Naive thymus-derived CD4-positive, alpha-beta T cell (primary cell): ENCODE measurements around the gene CACHD1. TPM values are rescaled to one million over a fixed set of nuclear protein-coding genes. Genes with fewer than 3 reads are reported as not detected.

ENCODE experiments used
- ATAC-seq: fragments of 150-1000 bp; cut with Tn5 transposase; 2 replicates; pipeline ENCODE4 v1.10.0; 2021; ENCODE audit warnings: mild to moderate bottlenecking, moderate library complexity
- CTCF ChIA-PET: fragments of 350-600 bp; sonication (Branson Sonifier 250); formaldehyde crosslinking; loops from one replicate; lab custom pipeline; 2021; ENCODE audit warnings: antibody characterized with exemption; lab: Charles Lee
- POLR2A ChIA-PET: fragments of 350-600 bp; sonication (Branson Sonifier 250); formaldehyde crosslinking; loops from one replicate; lab custom pipeline; 2021; ENCODE audit warnings: antibody characterized with exemption, inconsistent platforms; lab: Charles Lee
- DNase-seq, 9 donors: peaks; one replicate each; pipeline versions ENCODE4 v3.0.0 to v3.0.0-alpha.2; 2020 to 2022; ENCODE audit warnings: mixed read lengths in 1 of 9
- H3K27ac ChIP-seq: one replicate; pipeline ENCODE4 v1.7.0; 2013; ENCODE audit warnings: mild to moderate bottlenecking, low read depth, low read length, moderate library complexity
- H3K27me3 ChIP-seq, 2 donors: one replicate each; pipeline ENCODE4 v1.7.0; 2013; ENCODE audit warnings: low read length in 2 of 2, mild to moderate bottlenecking in 2 of 2, moderate library complexity in 2 of 2; ENCODE audit not compliant: control insufficient read depth in 2 of 2, insufficient read depth in 2 of 2
- H3K36me3 ChIP-seq, 3 experiments: 1 replicate in 2 of 3; 2 replicates in 1 of 3; pipeline ENCODE4 v1.7.0; 2013; ENCODE audit warnings: low read length in 3 of 3, mild to moderate bottlenecking in 3 of 3, moderate library complexity in 1 of 3; ENCODE audit not compliant: insufficient read depth in 3 of 3, control insufficient read depth in 2 of 3
- H3K4me1 ChIP-seq, 2 donors: one replicate each; pipeline ENCODE4 v1.7.0; 2013; ENCODE audit warnings: low read length in 2 of 2, mild to moderate bottlenecking in 2 of 2, moderate library complexity in 1 of 2; ENCODE audit not compliant: control insufficient read depth in 2 of 2, insufficient read depth in 2 of 2
- H3K4me3 ChIP-seq: 2 replicates; pipeline ENCODE4 v1.7.0; 2013; ENCODE audit warnings: mild to moderate bottlenecking, low read length
- H3K9me3 ChIP-seq, 3 experiments: 1 replicate in 2 of 3; 2 replicates in 1 of 3; pipeline ENCODE4 v1.7.0; 2013; ENCODE audit warnings: low read length in 3 of 3; ENCODE audit not compliant: control insufficient read depth in 2 of 3
- H3K27ac Mint-ChIP-seq, 9 donors: one replicate each; pipeline ENCODE4 v1.8.0; 2020 to 2022; ENCODE audit warnings: mixed read lengths in 9 of 9, mild to moderate bottlenecking in 8 of 9, moderate library complexity in 5 of 9, inconsistent platforms in 2 of 9
- H3K27me3 Mint-ChIP-seq, 5 donors: one replicate each; pipeline ENCODE4 v1.8.0; 2021 to 2022; ENCODE audit warnings: mixed read lengths in 5 of 5, mild to moderate bottlenecking in 1 of 5
- H3K36me3 Mint-ChIP-seq, 5 donors: one replicate each; pipeline ENCODE4 v1.8.0; 2020 to 2022; ENCODE audit warnings: mixed read lengths in 5 of 5, mild to moderate bottlenecking in 3 of 5, inconsistent platforms in 1 of 5
- H3K4me1 Mint-ChIP-seq, 7 donors: one replicate each; pipeline ENCODE4 v1.8.0; 2020 to 2022; ENCODE audit warnings: mixed read lengths in 7 of 7, mild to moderate bottlenecking in 3 of 7, inconsistent platforms in 1 of 7
- H3K4me3 Mint-ChIP-seq, 10 donors: one replicate each; pipeline ENCODE4 v1.8.0; 2020 to 2022; ENCODE audit warnings: mild to moderate bottlenecking in 10 of 10, mixed read lengths in 10 of 10, moderate library complexity in 6 of 10, inconsistent platforms in 2 of 10
- H3K9me3 Mint-ChIP-seq, 11 donors: one replicate each; pipeline ENCODE4 v1.8.0; 2020 to 2022; ENCODE audit warnings: mixed read lengths in 11 of 11, mild to moderate bottlenecking in 4 of 11, inconsistent platforms in 1 of 11, moderate library complexity in 1 of 11
- intact Hi-C, 2 donors: fragments of 100-400 bp; cut with micrococcal nuclease; formaldehyde crosslinking; loops; one replicate each; pipeline ENCODE4 v1.15.1; 2023
- polyA plus RNA-seq, 2 donors: library from polyadenylated mRNA; unstranded; fragments of 300-500 nt; fragmentation: Illumina TruSeq; gene quantifications; one replicate each; pipeline ENCODE4 v1.2.3, GENCODE V29; 2021
- total RNA-seq, 6 experiments: library from RNA in 5 of 6; stranded (reverse) in 5 of 6; gene quantifications; 1 replicate in 5 of 6; 2 replicates in 1 of 6; pipeline ENCODE4 v1.2.3 and lab custom pipeline; 2021 to 2026

CACHD1 gene
- total and polyA plus RNA-seq, 7 experiments from 2014 or later, result 0.15 to 9.0 (median 3.4) TPM

- no peaks in the 10 kb centered on the region for H3K36me3 ChIP-seq
- no peaks in the 10 kb centered on the region for H3K4me1 ChIP-seq
- Mint-ChIP-seq H3K9me3 (no peaks in the 10 kb centered on the region), H3K4me1 (peaks cover 11 to 43% (median 30%) of the 10 kb centered on the region in 7 donors), H3K27ac (peak overlapping the region; percentile 6 to 75 (median 29)), H3K27me3 (no peaks in the 10 kb centered on the region), H3K4me3 (peak overlapping the region; percentile 42 to 80 (median 69)), H3K36me3 (peaks cover 0 to 30% (median 10%) of the 10 kb centered on the region in 5 donors)
- H3K27me3 ChIP-seq, result no peaks in the 10 kb centered on the region
- H3K4me3 ChIP-seq, result no peak overlapping the region
- ATAC-seq (no peak), DNase-seq (peak in 4 of 9 donors; percentile 2 to 26 (median 13))
- intact Hi-C loops, result no loop called here
- H3K27ac ChIP-seq, result no peak overlapping the region
- H3K9me3 ChIP-seq, result no peaks in the 10 kb centered on the region
- ChIA-PET POLR2A (no interaction called here), CTCF (no interaction called here)
These were observed 160.7 kb downstream of the CACHD1 start for GRCh38 chr1:64630611-64631010.

- ChIA-PET POLR2A (no interaction called here), CTCF (no interaction called here)
- peak overlapping the region in 5 of 9 donors; percentile 6 to 75 (median 29) for H3K27ac Mint-ChIP-seq
- Histone ChIP-seq H3K4me1 (no peaks in the 10 kb centered on the region), H3K9me3 (no peaks in the 10 kb centered on the region), H3K27me3 (no peaks in the 10 kb centered on the region), H3K27ac (no peak overlapping the region), H3K36me3 (no peaks in the 10 kb centered on the region), H3K4me3 (no peak overlapping the region)
- no peak for DNase-seq
- no peaks in the 10 kb centered on the region for H3K9me3 Mint-ChIP-seq
- H3K4me1 Mint-ChIP-seq, result peaks cover 11 to 43% (median 30%) of the 10 kb centered on the region in 7 donors
- ATAC-seq, result no peak
- H3K36me3 Mint-ChIP-seq, result peaks cover 0 to 31% (median 11%) of the 10 kb centered on the region in 5 donors
- peak overlapping the region in 7 of 10 donors; percentile 52 to 75 (median 72) for H3K4me3 Mint-ChIP-seq
- intact Hi-C loops, result no loop called here
- H3K27me3 Mint-ChIP-seq, result no peaks in the 10 kb centered on the region
These were observed 161.6 kb downstream of the CACHD1 start for GRCh38 chr1:64631346-64632034.

GRCh38 chr1:64632936-64633335 lies 163.0 kb downstream of the CACHD1 start:
- POLR2A ChIA-PET, result no interaction called here
- H3K27ac Mint-ChIP-seq, result no peak overlapping the region
- ATAC-seq, result no peak
- Histone ChIP-seq H3K27me3 (no peaks in the 10 kb centered on the region), H3K4me3 (no peak overlapping the region), H3K27ac (no peak overlapping the region), H3K4me1 (no peaks in the 10 kb centered on the region), H3K9me3 (no peaks in the 10 kb centered on the region), H3K36me3 (no peaks in the 10 kb centered on the region)
- no peaks in the 10 kb centered on the region for H3K9me3 Mint-ChIP-seq
- H3K27me3 Mint-ChIP-seq, result no peaks in the 10 kb centered on the region
- CTCF ChIA-PET, result interaction anchor here (0.6 kb wide), 1 partner anchor 9 kb away, joined by 4 read pairs; no protein-coding TSS in a partner anchor
- no peak for DNase-seq
- intact Hi-C loops, result no loop called here
- H3K4me3 Mint-ChIP-seq, result no peak overlapping the region
- H3K4me1 Mint-ChIP-seq, result peaks cover 11 to 42% (median 30%) of the 10 kb centered on the region in 7 donors
- H3K36me3 Mint-ChIP-seq, result peaks cover 0 to 34% (median 12%) of the 10 kb centered on the region in 5 donors

- H3K4me3 ChIP-seq, result no peak overlapping the region
- no peak for DNase-seq
- intact Hi-C loops, result no loop called here
- Mint-ChIP-seq H3K4me1 (no peaks in the 10 kb centered on the region), H3K4me3 (no peak overlapping the region), H3K36me3 (peaks cover 0 to 58% (median 12%) of the 10 kb centered on the region in 5 donors), H3K9me3 (no peaks in the 10 kb centered on the region), H3K27me3 (peaks cover 0 to 3% (median 0%) of the 10 kb centered on the region in 5 donors), H3K27ac (no peak overlapping the region)
- ATAC-seq, result no peak
- ChIA-PET POLR2A (no interaction called here), CTCF (interaction anchor here (0.6 to 0.8 kb wide), 2 partner anchors 384 to 697 kb away, joined by 3 to 4 read pairs; no protein-coding TSS in a partner anchor)
- peaks cover 0 to 2% of the 10 kb centered on the region in 2 donors for H3K27me3 ChIP-seq
- no peaks in the 10 kb centered on the region for H3K4me1 ChIP-seq
- H3K36me3 ChIP-seq, result peaks cover 0 to 4% (median 0%) of the 10 kb centered on the region in 3 experiments
- no peak overlapping the region for H3K27ac ChIP-seq
- H3K9me3 ChIP-seq, result no peaks in the 10 kb centered on the region
These were observed 175.8 kb downstream of the CACHD1 start for GRCh38 chr1:64645735-64646134.

- H3K27ac ChIP-seq, result no peak overlapping the region
- H3K27me3 ChIP-seq, result peaks cover 0 to 2% of the 10 kb centered on the region in 2 donors
- no peak for DNase-seq
- H3K9me3 Mint-ChIP-seq, result peaks cover 0 to 2% (median 0%) of the 10 kb centered on the region in 11 donors
- peaks cover 0 to 5% (median 3%) of the 10 kb centered on the region in 5 donors for H3K27me3 Mint-ChIP-seq
- H3K4me1 ChIP-seq, result no peaks in the 10 kb centered on the region
- no peaks in the 10 kb centered on the region for H3K4me1 Mint-ChIP-seq
- no peak for ATAC-seq
- ChIA-PET POLR2A (no interaction called here), CTCF (no interaction called here)
- H3K27ac Mint-ChIP-seq, result no peak overlapping the region
- H3K9me3 ChIP-seq, result no peaks in the 10 kb centered on the region
- peaks cover 0 to 42% (median 13%) of the 10 kb centered on the region in 5 donors for H3K36me3 Mint-ChIP-seq
- H3K4me3 ChIP-seq, result no peak overlapping the region
- intact Hi-C loops, result loop anchor here in 1 of 2 donors (5.0 kb wide), 1 partner anchor 178 kb away; the partner anchor contains the start of gene CACHD1
- no peak overlapping the region for H3K4me3 Mint-ChIP-seq
- H3K36me3 ChIP-seq, result no peaks in the 10 kb centered on the region
These were observed 180.5 kb downstream of the CACHD1 start for GRCh38 chr1:64650411-64650810.

- POLR2A ChIA-PET, result no interaction called here
- no peaks in the 10 kb centered on the region for H3K4me1 Mint-ChIP-seq
- peaks cover 0 to 5% (median 3%) of the 10 kb centered on the region in 5 donors for H3K27me3 Mint-ChIP-seq
These were observed 181.9 kb downstream of the CACHD1 start for GRCh38 chr1:64651841-64652240.

More at GRCh38 chr1:64651841-64652240, 181.9 kb downstream of the CACHD1 start:
- peaks cover 0 to 2% of the 10 kb centered on the region in 2 donors for H3K27me3 ChIP-seq
- no peak overlapping the region for H3K4me3 ChIP-seq
- H3K4me1 ChIP-seq, result no peaks in the 10 kb centered on the region
- Mint-ChIP-seq H3K4me3 (no peak overlapping the region), H3K27ac (no peak overlapping the region), H3K36me3 (peaks cover 0 to 36% (median 13%) of the 10 kb centered on the region in 5 donors), H3K9me3 (peaks cover 0 to 2% (median 0%) of the 10 kb centered on the region in 11 donors)
- no peaks in the 10 kb centered on the region for H3K36me3 ChIP-seq
- intact Hi-C loops, result loop anchor here in 1 of 2 donors (5.0 kb wide), 1 partner anchor 180 kb away; the partner anchor contains the start of gene CACHD1
- DNase-seq (no peak), ATAC-seq (no peak)
- no peak overlapping the region for H3K27ac ChIP-seq
- CTCF ChIA-PET, result no interaction called here
- H3K9me3 ChIP-seq, result no peaks in the 10 kb centered on the region
